Medulla oblongata (tissue), 1 donor: Measurements from ENCODE around the gene GAMT.

Experiments used
- DNase-seq: peaks from one replicate; pipeline ENCODE4 v3.0.0-alpha.2; 2015; ENCODE audit errors: extremely low spot score

GAMT gene

GRCh38 chr19:1400281-1401137 is 833 bp downstream of the GAMT start:
- no peak for DNase-seq

- no peak for DNase-seq
Observed at GRCh38 chr19:1399745-1400144, 1.6 kb downstream of the GAMT start.

GRCh38 chr19:1399079-1399478 is 2.3 kb downstream of the GAMT start:
- DNase-seq, result no peak

- no peak for DNase-seq
Observed at GRCh38 chr19:1397838-1398237, 3.5 kb downstream of the GAMT start.

- no peak for DNase-seq
Observed at GRCh38 chr19:1396768-1397679, 4.3 kb downstream of the GAMT start.

- DNase-seq, result no peak
Observed at GRCh38 chr19:1396019-1396767, 5.1 kb downstream of the GAMT start.

- no peak for DNase-seq
Observed at GRCh38 chr19:1395194-1396018, 5.9 kb downstream of the GAMT start.

- DNase-seq, result no peak
Observed at GRCh38 chr19:1394252-1395193, 6.8 kb downstream of the GAMT start.

GRCh38 chr19:1393841-1394240 is 7.5 kb downstream of the GAMT start:
- DNase-seq, result no peak

GRCh38 chr19:1392939-1393530 is 8.3 kb downstream of the GAMT start:
- DNase-seq, result no peak

GRCh38 chr19:1392407-1392806 is 8.9 kb downstream of the GAMT start:
- DNase-seq, result no peak

GRCh38 chr19:1390890-1391423 is 10.4 kb downstream of the GAMT start:
- no peak for DNase-seq

- DNase-seq, result peak; percentile 87
Observed at GRCh38 chr19:1389033-1389940, 12.1 kb downstream of the GAMT start.

- DNase-seq, result no peak
Observed at GRCh38 chr19:1388637-1389026, 12.7 kb downstream of the GAMT start.

- DNase-seq, result no peak
Observed at GRCh38 chr19:1387684-1388636, 13.4 kb downstream of the GAMT start.

GRCh38 chr19:1386945-1387683 is 14.2 kb downstream of the GAMT start:
- no peak for DNase-seq
